ENCODE data around the gene SLC25A22.

SLC25A22 gene

GRCh38 chr11:821512-822371, 23.7 kb upstream of the SLC25A22 start:
- DNase-seq, result no peak

DNA sequence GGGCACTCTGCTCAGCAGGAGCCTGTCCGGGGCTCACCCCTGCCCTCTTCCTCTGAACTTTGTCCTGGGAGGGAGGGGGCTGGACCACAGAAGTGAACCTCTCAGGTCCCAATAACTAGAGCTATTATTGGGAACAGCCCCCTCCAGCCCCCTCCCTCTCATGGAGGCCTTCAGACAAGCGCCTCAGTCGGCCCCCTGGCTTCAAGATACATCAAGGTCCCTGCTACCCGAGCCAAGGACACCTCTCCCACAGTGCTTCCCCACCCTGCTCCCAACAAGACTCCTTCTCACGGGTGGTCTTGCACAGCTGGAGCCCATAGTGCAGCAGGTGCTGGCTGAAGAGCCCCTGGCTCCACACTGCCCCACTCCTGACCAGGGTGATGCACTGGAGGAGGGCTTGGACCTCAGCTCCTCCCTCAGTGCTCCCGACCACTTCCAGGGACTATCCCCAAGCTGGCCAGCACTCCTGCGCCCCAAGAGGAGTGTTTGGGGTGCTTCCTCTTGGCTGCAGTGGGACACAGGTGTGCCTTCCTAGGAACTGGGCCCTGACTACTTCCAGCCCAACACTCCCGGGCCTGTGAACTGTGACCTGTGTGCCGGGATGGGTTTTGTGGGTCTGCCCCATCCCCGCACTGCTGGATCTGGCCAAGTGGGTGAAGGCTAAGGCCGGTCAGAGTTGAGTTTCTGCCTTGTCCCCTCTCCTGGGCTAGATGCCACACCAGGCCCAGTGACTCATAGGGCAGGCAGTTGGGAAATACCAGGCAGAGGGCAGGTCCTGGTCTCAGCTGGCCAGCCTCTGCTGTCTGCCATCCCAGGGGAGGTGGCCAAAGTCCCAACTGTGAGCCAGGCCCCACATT, 22.8 kb upstream of the SLC25A22 start:
- no peak for DNase-seq

GRCh38 chr11:819943-820649, 22.0 kb upstream of the SLC25A22 start:
- DNase-seq, result peak; percentile 76 to 86 (median 82)

- DNase-seq, result peak; percentile 91 to 97 (median 91)
Measured at GRCh38 chr11:819129-819931, 21.2 kb upstream of the SLC25A22 start.

- no peak for DNase-seq
Measured at GRCh38 chr11:818396-819128, 20.5 kb upstream of the SLC25A22 start, which contains the start of gene PNPLA2. Gene PNPLA2 (plus strand): TSS chr11:818914. CDS start chr11:819719, 805 bp downstream.

GRCh38 chr11:816433-816779, 18.3 kb upstream of the SLC25A22 start:
- DNase-seq, result no peak

DNA sequence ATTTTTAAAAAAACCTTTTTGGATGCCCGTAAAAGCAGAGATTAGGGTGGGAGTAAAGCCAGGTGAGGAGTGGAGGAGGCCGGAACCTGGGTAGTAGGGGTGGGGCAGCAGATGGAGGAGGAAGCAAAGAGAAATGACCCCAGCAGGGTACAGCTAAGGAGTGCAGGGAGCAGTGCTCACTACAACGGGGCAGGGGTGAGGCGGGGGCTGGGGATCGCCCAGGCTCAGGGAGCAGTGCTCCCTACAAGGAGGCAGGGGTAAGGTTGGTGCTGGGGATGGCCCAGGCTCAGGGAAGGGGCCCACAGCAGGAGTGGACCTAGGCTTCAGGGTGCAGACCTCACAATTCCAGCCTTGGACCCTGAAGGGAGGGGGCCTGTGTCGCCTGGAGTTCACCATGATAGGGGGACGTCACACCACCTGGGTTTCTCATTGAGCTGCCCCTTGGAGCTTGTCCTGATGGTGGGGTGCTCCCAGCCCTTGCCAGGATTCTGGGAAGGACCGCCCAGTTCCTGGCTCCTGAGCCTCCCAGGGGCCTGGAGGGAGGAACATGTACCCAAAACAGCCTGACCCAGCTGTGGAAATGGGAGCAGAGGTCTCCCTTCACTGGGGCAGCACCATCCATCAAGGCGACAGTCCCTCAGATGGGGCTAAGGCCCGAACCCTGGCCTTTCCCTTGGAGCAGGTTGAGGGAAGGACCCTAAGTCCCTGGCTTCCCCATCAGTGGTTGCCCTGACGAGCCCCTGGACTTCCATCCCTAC, 17.8 kb upstream of the SLC25A22 start:
- DNase-seq, result no peak

- DNase-seq, result no peak
Measured at GRCh38 chr11:813456-814096, 15.5 kb upstream of the SLC25A22 start.

- DNase-seq, result no peak
Measured at GRCh38 chr11:813072-813455, 15.0 kb upstream of the SLC25A22 start.

- no peak for DNase-seq
Measured at GRCh38 chr11:812390-812789, 14.3 kb upstream of the SLC25A22 start.

GRCh38 chr11:811446-812245, 13.6 kb upstream of the SLC25A22 start:
- DNase-seq, result no peak

DNA sequence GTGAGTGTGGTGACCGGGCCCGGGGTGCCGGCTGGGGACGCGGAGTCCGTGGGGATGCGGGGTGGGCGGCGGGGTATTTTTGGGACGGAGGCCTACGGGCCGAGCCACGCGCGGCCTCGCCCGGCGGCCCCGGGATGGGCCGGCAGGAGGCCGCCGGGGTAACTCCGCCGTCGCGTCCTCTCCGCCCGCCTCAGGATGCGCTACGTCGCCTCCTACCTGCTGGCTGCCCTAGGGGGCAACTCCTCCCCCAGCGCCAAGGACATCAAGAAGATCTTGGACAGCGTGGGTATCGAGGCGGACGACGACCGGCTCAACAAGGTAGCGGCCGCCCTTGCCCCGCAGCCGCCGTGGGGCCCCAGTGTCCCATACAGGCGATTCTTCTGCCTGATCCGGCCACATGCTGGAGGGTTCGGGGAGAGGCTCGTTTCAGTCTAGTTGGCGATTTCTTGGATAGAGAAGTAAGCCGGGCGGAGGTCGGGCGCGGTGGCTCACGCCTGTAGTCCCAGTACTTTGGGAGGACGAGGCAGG, 12.0 kb upstream of the SLC25A22 start:
- DNase-seq, result peak in 1 of 3 experiments; percentile 63

GRCh38 chr11:809287-810039, 11.4 kb upstream of the SLC25A22 start, which contains the start of gene RPLP2:
Gene RPLP2 (plus strand): TSS chr11:809967. CDS start chr11:810235, 268 bp downstream.
- peak; percentile 98 to 99 (median 99) for DNase-seq

DNA sequence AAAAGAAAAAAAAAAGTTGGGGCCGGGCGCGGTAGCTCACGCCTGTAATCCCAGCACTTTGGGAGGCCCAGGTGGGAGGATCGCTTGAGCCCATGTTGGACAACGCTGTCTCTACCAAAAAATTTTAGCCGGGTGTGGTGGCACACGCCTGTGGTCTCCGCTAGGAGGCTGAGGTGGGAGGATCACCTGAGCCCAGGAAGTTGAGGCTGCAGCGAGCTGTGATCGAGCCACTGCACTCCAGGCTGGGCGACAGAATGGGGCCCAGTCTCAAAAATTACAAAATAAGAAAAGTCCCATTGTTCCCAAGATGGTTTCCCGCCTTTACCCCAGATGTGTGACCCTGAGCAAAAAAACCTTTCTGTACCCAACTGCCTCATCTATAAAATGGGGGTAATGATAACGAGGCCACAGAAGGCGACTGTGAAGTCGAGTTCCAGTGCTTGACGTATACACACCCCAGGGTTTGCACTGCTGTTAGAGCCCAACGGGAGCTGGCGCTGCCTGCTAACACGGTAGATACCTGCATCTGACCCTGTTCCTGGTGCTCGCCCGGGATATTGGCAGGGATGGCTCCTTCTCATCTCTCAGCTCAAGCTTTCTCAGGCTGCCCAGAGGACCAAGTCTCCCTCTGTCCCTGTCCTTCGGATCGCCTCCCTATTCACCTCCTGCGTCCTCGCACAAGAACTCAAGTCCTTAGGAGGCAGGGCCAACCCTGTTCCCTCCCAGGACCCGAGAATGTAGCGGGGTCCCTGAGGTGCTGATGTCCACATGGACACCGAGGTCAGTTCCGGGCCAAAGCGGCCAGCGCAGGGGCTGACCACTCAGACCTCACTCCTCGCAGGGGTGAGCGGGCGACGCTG, 10.6 kb upstream of the SLC25A22 start:
- no peak for DNase-seq

GRCh38 chr11:804599-804964, 6.5 kb upstream of the SLC25A22 start:
- DNase-seq, result peak; percentile 56 to 64 (median 62)

DNA sequence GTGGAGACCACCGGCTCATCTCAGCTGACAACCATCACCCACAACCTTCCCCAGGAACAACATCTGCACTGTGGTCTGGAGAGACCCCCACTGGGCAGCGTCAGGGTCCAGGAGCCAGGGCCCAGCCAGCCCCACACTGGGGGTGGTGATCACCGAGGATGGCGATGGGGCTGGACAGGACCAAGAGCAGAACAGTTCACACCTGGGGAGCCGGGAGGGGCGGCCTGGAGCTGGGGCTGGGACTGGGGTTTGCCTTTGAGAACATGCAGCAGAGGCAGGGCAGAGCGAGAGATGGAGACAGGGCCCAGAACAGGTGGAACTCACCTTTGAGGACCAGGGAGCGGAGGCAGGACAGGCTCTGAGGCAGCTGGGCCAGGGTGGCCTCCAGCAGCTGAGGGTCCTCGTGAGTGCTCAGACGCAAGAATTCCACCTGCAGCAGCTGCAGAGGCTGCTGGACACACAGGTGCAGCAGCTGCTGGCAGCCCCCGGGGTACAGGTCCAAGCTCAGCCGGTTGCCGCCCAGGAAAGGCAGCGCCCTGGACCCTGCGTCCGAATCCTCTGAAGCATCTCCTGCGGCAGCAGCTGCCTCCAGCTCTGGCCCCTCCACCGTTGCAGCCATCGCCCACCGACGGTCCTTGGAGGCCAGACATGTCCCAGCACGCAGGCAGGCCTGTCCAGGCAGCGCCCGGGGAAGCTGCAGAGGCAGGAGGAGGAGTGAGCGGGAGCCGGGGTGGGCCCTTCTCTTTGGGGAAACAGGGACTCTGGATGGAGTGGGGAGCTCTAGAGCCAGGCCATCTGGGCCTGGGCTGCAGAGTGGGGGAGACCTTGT, 5.9 kb upstream of the SLC25A22 start:
- DNase-seq, result peak; percentile 62 to 72 (median 71)

DNA sequence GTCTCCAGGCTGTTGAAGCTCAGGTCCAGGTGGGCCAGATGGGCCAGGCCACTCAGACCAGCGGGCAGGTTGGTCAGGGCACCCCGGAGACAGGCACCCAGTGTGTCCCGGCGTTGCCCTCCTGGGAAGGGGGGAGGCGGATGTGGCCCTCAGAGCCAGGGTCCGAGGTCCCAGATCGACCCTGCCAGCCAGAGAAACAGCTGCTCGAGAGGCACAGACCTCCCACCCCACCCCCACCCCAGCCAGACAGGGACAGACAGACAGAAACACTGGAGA, 5.3 kb upstream of the SLC25A22 start:
- DNase-seq, result no peak
